ENCODE measurements around the gene SDK1. TPM values are rescaled to one million over a fixed set of nuclear protein-coding genes. Genes with fewer than 3 reads are reported as not detected.

The SDK1 gene
- total and polyA plus RNA-seq, 7 donors = 0.31 to 2.4 (median 1.3) TPM

DNA sequence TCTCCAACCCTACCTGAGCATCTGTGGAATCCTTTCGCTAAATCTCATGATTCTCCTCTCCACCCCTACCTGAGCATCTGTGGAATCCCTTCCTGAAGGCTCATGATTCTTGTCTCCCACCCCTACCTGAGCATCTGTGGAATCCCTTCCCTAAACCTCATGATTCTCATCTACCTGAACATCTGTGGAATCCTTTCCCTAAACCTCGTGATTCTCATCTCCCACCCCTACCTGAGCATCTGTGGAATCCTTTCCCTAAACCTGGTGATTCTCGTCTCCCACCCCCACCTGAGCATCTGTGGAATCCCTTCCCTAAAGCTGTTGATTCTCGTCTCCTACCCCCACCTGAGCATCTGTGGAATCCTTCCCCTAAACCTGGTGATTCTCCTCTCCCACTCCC is 342.0 kb downstream of the SDK1 start:
- ATAC-seq = no peak
- Histone ChIP-seq H3K36me3 (ENCODE audit: insufficient read depth in 1 of 2, low read depth in 1 of 2) (no peaks in the 10 kb centered on the region), H3K27ac (no peak overlapping the region), H3K9me3 (no peaks in the 10 kb centered on the region), H3K4me3 (no peak overlapping the region), H3K27me3 (ENCODE audit: insufficient read depth in 3 of 3, low read length in 2 of 3) (no peaks in the 10 kb centered on the region), H3K4me1 (no peaks in the 10 kb centered on the region)
- intact Hi-C loops (cut with DNase I) = no loop called here
- no peak for DNase-seq
- 85 to 92% (median 90%) methylated on average over 4 of the region's 4 CpGs for WGBS, 3 donors
- TF ChIP-seq, protein P1, sequence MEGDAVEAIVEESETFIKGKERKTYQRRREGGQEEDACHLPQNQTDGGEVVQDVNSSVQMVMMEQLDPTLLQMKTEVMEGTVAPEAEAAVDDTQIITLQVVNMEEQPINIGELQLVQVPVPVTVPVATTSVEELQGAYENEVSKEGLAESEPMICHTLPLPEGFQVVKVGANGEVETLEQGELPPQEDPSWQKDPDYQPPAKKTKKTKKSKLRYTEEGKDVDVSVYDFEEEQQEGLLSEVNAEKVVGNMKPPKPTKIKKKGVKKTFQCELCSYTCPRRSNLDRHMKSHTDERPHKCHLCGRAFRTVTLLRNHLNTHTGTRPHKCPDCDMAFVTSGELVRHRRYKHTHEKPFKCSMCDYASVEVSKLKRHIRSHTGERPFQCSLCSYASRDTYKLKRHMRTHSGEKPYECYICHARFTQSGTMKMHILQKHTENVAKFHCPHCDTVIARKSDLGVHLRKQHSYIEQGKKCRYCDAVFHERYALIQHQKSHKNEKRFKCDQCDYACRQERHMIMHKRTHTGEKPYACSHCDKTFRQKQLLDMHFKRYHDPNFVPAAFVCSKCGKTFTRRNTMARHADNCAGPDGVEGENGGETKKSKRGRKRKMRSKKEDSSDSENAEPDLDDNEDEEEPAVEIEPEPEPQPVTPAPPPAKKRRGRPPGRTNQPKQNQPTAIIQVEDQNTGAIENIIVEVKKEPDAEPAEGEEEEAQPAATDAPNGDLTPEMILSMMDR (IDR thresholded peaks at IDR 0.05) = no peak

DNA sequence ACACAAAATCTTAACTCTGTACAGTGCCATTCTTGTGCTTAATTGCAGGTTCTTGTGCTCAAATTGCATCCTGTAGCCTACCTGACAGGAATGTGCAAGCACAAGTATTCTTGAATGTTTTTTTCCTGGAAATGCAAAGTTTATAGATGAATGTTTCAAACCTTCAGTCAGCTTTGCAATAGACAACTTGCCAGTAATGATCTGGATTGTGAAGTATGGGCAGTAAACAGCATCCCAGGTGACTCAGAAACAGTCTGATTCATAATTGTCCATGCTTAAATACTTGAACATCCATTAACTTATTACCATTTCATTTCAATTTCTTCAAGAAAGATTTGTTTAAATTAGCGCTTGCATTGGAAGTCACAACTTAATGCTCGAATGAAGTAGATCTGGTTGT is 347.2 kb downstream of the SDK1 start:
- no peaks in the 10 kb centered on the region for H3K4me1 ChIP-seq
- no peak overlapping the region for H3K4me3 ChIP-seq
- intact Hi-C loops (cut with DNase I) = no loop called here
- no peaks in the 10 kb centered on the region for H3K27me3 ChIP-seq (ENCODE audit: insufficient read depth in 3 of 3, low read length in 2 of 3)
- no peak overlapping the region for H3K27ac ChIP-seq
- TF ChIP-seq, protein P1 (IDR thresholded peaks at IDR 0.05) = no peak
- H3K36me3 ChIP-seq (ENCODE audit: insufficient read depth in 1 of 2, low read depth in 1 of 2) = no peaks in the 10 kb centered on the region
- DNase-seq (no peak), ATAC-seq (no peak)
- 95 to 99% (median 97%) methylated on average over 2 of the region's 2 CpGs for WGBS, 3 donors
- no peaks in the 10 kb centered on the region for H3K9me3 ChIP-seq

DNA sequence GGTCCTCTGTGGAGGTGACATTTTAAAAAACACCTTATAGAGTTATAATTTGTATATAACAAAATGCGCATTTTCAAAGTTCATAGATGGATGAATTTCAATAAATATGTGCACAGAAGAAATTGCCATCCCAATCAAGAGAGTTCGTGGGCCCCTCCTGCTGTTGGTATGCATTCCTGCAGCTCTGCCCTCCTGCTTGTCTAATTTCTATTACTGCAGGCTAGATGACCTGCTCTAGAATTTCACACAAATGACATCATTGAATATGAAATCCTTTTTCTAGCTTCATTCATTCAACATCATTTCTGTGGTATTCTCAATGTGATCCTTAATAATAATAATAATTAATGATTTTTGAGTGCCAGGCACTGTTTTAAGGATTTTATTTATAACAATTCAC is 348.2 kb downstream of the SDK1 start:
- no peaks in the 10 kb centered on the region for H3K27me3 ChIP-seq (ENCODE audit: insufficient read depth in 3 of 3, low read length in 2 of 3)
- H3K9me3 ChIP-seq = no peaks in the 10 kb centered on the region
- no peaks in the 10 kb centered on the region for H3K4me1 ChIP-seq
- TF ChIP-seq, protein P1 (IDR thresholded peaks at IDR 0.05) = no peak
- DNase-seq = no peak
- no peak for ATAC-seq
- 83 to 91% (median 85%) methylated on average over 2 of the region's 2 CpGs for WGBS, 3 donors
- no peak overlapping the region for H3K4me3 ChIP-seq
- H3K27ac ChIP-seq = no peak overlapping the region
- no peaks in the 10 kb centered on the region for H3K36me3 ChIP-seq (ENCODE audit: insufficient read depth in 1 of 2, low read depth in 1 of 2)
- intact Hi-C loops (cut with DNase I) = no loop called here

DNA sequence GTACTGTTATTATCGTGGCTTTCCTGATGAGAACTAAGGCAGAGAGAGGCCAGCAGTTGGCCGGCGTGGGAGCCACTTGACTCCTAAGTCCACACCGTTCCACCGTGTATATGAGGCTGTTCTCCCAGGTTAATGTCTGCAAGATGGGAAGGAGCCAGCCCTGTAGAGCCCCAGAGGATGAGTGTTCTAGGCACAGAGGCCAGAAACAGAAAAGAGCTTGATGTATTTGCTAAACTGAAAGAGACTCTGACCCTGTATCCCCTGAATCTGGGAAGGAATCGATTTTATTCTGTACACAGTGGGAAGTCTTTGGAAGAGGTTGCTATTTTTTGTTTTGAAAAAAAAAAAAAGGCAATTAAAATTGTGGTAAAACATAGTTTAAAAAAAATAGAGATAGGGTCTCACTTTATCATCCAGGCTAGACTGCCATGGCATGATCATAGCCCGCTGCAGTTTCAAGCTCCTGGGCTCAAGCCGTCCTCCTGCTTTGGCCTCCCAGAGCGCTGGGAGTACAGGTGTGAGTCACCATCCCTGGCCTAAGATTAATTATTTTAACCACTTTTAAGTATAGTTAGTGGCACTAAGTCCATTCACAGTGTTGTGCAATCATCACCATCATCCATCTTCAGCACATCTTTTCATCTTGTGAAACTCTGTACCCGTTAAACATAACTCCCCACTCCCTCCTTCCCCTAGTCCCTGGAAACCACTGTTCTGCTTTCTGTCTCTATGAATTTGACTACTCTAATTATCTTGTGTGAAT is 348.8 kb downstream of the SDK1 start:
- ATAC-seq (no peak), DNase-seq (no peak)
- Histone ChIP-seq H3K4me3 (no peak overlapping the region), H3K4me1 (no peaks in the 10 kb centered on the region), H3K27ac (no peak overlapping the region), H3K27me3 (ENCODE audit: insufficient read depth in 3 of 3, low read length in 2 of 3) (no peaks in the 10 kb centered on the region), H3K9me3 (no peaks in the 10 kb centered on the region), H3K36me3 (ENCODE audit: insufficient read depth in 1 of 2, low read depth in 1 of 2) (no peaks in the 10 kb centered on the region)
- TF ChIP-seq, protein P1 (IDR thresholded peaks at IDR 0.05) = no peak
- WGBS, 3 donors = 86 to 90% (median 86%) methylated on average over 10 of the region's 10 CpGs
- intact Hi-C loops (cut with DNase I) = no loop called here

DNA sequence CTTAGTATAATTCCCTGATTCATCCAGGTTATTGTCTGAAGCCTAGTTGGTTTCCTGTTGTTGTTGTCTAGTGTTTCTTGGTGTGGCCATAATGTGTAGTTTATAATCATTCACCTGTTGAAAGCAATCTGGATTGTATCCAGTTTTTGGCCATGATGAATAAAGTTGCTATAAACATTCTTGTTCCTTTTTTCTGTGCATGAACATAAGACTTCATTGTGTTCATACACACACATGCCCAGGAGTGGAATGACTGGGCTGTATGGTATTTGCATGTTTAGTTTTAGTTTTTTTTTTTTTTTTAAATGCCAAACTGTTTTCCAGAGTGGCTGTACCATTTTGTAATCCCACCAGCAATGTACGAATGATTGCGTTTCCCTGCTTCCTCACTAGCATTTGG is 349.8 kb downstream of the SDK1 start:
- no peaks in the 10 kb centered on the region for H3K9me3 ChIP-seq
- intact Hi-C loops (cut with DNase I) = no loop called here
- DNase-seq (no peak), ATAC-seq (no peak)
- TF ChIP-seq, protein P1 (IDR thresholded peaks at IDR 0.05) = no peak
- no peaks in the 10 kb centered on the region for H3K27me3 ChIP-seq (ENCODE audit: insufficient read depth in 3 of 3, low read length in 2 of 3)
- H3K27ac ChIP-seq = no peak overlapping the region
- WGBS, 3 donors = 77 to 87% (median 83%) methylated on average over 2 of the region's 2 CpGs
- no peak overlapping the region for H3K4me3 ChIP-seq
- no peaks in the 10 kb centered on the region for H3K4me1 ChIP-seq
- no peaks in the 10 kb centered on the region for H3K36me3 ChIP-seq (ENCODE audit: insufficient read depth in 1 of 2, low read depth in 1 of 2)

All from psoas muscle (tissue), 8 donors.